SJSA1 (cell line): ENCODE measurements around the gene GPALPP1. TPM values are rescaled to one million over a fixed set of nuclear protein-coding genes. Genes with fewer than 3 reads are reported as not detected.
"Not testable (repeated sequence)": the region's sequence is repeated elsewhere in the genome, so short reads cannot be mapped to it uniquely, and the experiment has no call there.

Source experiments
- DNase-seq, 2 experiments: peaks; one replicate each; pipeline ENCODE4 v3.0.0-alpha.2; 2015 to 2020; ENCODE audit warnings: low spot score in 2 of 2, low read depth in 1 of 2
- H3K27ac ChIP-seq: fragments of 250-450 bp; sonication (Bioruptor Pico); 2 replicates; pipeline ENCODE4 v1.5.1; 2020; ENCODE audit warnings: mild to moderate bottlenecking, moderate library complexity
- H3K27me3 ChIP-seq: fragments of 250-450 bp; sonication (Bioruptor Pico); replicated peaks from 2 replicates; pipeline ENCODE4 v1.5.1; 2020; ENCODE audit warnings: mild to moderate bottlenecking, moderate library complexity
- H3K36me3 ChIP-seq: fragments of 250-450 bp; sonication (Bioruptor Pico); 2 replicates; pipeline ENCODE4 v1.5.1; 2020; ENCODE audit warnings: mild to moderate bottlenecking
- H3K4me1 ChIP-seq: fragments of 250-450 bp; sonication (Bioruptor Pico); replicated peaks from 2 replicates; pipeline ENCODE4 v1.6.1; 2021; ENCODE audit warnings: mild to moderate bottlenecking
- H3K4me3 ChIP-seq: fragments of 250-450 bp; sonication (Bioruptor Pico); 2 replicates; pipeline ENCODE4 v1.5.1; 2020; ENCODE audit warnings: mild to moderate bottlenecking
- H3K9me3 ChIP-seq: fragments of 250-450 bp; sonication (Bioruptor Pico); replicated peaks from 2 replicates; pipeline ENCODE4 v1.5.1; 2020; ENCODE audit warnings: mild to moderate bottlenecking
- total RNA-seq: library from RNA; depleted of rRNA; stranded (reverse); fragments of >200 nt; shearing (Covaris generic); gene quantifications from 2 replicates; pipeline ENCODE4 v1.2.3, GENCODE V29; 2014

The GPALPP1 gene
- total RNA-seq, 1 experiment from 2014 or later = 32.2 TPM

GRCh38 chr13:44974056-44974793, 15.1 kb upstream of the GPALPP1 start:
- Histone ChIP-seq H3K36me3 (peaks cover 37% of the 10 kb centered on the region), H3K9me3 (no peaks in the 10 kb centered on the region), H3K4me1 (peaks cover 4% of the 10 kb centered on the region), H3K27ac (no peak overlapping the region), H3K27me3 (no peaks in the 10 kb centered on the region), H3K4me3 (no peak overlapping the region)
- no peak for DNase-seq

- Histone ChIP-seq H3K4me3 (no peak overlapping the region), H3K4me1 (no peaks in the 10 kb centered on the region), H3K27ac (no peak overlapping the region), H3K9me3 (no peaks in the 10 kb centered on the region), H3K27me3 (no peaks in the 10 kb centered on the region), H3K36me3 (peaks cover 50% of the 10 kb centered on the region)
- no peak for DNase-seq
Observed at GRCh38 chr13:44976196-44976595, 13.1 kb upstream of the GPALPP1 start.

GRCh38 chr13:44976949-44977583, 12.3 kb upstream of the GPALPP1 start:
- H3K4me3 ChIP-seq = no peak overlapping the region
- no peaks in the 10 kb centered on the region for H3K4me1 ChIP-seq
- no peaks in the 10 kb centered on the region for H3K27me3 ChIP-seq
- DNase-seq = no peak
- H3K36me3 ChIP-seq = peaks cover 53% of the 10 kb centered on the region
- no peaks in the 10 kb centered on the region for H3K9me3 ChIP-seq
- no peak overlapping the region for H3K27ac ChIP-seq

GRCh38 chr13:44978328-44978727, 11.0 kb upstream of the GPALPP1 start:
- no peak for DNase-seq

GRCh38 chr13:44989941-44990340, 603 bp downstream of the GPALPP1 start:
- Histone ChIP-seq H3K27me3 (no peaks in the 10 kb centered on the region), H3K4me1 (peaks cover 14% of the 10 kb centered on the region), H3K9me3 (no peaks in the 10 kb centered on the region), H3K4me3 (peak overlapping the region; percentile 81), H3K36me3 (peaks cover 20% of the 10 kb centered on the region), H3K27ac (peak overlapping the region; percentile 84)
- DNase-seq = no peak

More at GRCh38 chr13:44978328-44978727, 11.0 kb upstream of the GPALPP1 start:
- H3K36me3 ChIP-seq = peaks cover 53% of the 10 kb centered on the region
- H3K27ac ChIP-seq = no peak overlapping the region
- H3K9me3 ChIP-seq = no peaks in the 10 kb centered on the region
- H3K4me1 ChIP-seq = no peaks in the 10 kb centered on the region
- no peak overlapping the region for H3K4me3 ChIP-seq
- H3K27me3 ChIP-seq = no peaks in the 10 kb centered on the region

GRCh38 chr13:45003417-45003816, 14.1 kb downstream of the GPALPP1 start:
- Histone ChIP-seq H3K27me3 (no peaks in the 10 kb centered on the region), H3K27ac (no peak overlapping the region), H3K36me3 (peaks cover 37% of the 10 kb centered on the region), H3K9me3 (no peaks in the 10 kb centered on the region), H3K4me3 (no peak overlapping the region), H3K4me1 (no peaks in the 10 kb centered on the region)
- no peak for DNase-seq

GRCh38 chr13:45004096-45004495, 14.8 kb downstream of the GPALPP1 start:
- H3K36me3 ChIP-seq = peaks cover 41% of the 10 kb centered on the region
- H3K27ac ChIP-seq = no peak overlapping the region
- no peaks in the 10 kb centered on the region for H3K9me3 ChIP-seq
- no peaks in the 10 kb centered on the region for H3K27me3 ChIP-seq
- DNase-seq = no peak
- H3K4me1 ChIP-seq = no peaks in the 10 kb centered on the region
- no peak overlapping the region for H3K4me3 ChIP-seq

- no peak for DNase-seq
- no peaks in the 10 kb centered on the region for H3K27me3 ChIP-seq
- H3K27ac ChIP-seq = no peak overlapping the region
- H3K4me3 ChIP-seq = no peak overlapping the region
- H3K4me1 ChIP-seq = no peaks in the 10 kb centered on the region
- H3K9me3 ChIP-seq = no peaks in the 10 kb centered on the region
- peaks cover 49% of the 10 kb centered on the region for H3K36me3 ChIP-seq
Observed at GRCh38 chr13:45007225-45007624, 17.9 kb downstream of the GPALPP1 start.

- Histone ChIP-seq H3K27me3 (no peaks in the 10 kb centered on the region), H3K4me1 (no peaks in the 10 kb centered on the region), H3K4me3 (no peak overlapping the region), H3K36me3 (peaks cover 45% of the 10 kb centered on the region), H3K9me3 (no peaks in the 10 kb centered on the region), H3K27ac (no peak overlapping the region)
- DNase-seq = no peak
Observed at GRCh38 chr13:45007823-45008222, 18.5 kb downstream of the GPALPP1 start.

- DNase-seq = no peak
- no peaks in the 10 kb centered on the region for H3K9me3 ChIP-seq
- H3K36me3 ChIP-seq = peaks cover 51% of the 10 kb centered on the region
- no peak overlapping the region for H3K4me3 ChIP-seq
- no peak overlapping the region for H3K27ac ChIP-seq
- no peaks in the 10 kb centered on the region for H3K4me1 ChIP-seq
- no peaks in the 10 kb centered on the region for H3K27me3 ChIP-seq
Observed at GRCh38 chr13:45011198-45011597, 21.9 kb downstream of the GPALPP1 start.

GRCh38 chr13:45015300-45015699, 26.0 kb downstream of the GPALPP1 start:
- H3K27ac ChIP-seq = no peak overlapping the region
- DNase-seq = no peak
- H3K4me1 ChIP-seq = no peaks in the 10 kb centered on the region
- no peaks in the 10 kb centered on the region for H3K9me3 ChIP-seq
- H3K4me3 ChIP-seq = no peak overlapping the region
- H3K36me3 ChIP-seq = peaks cover 40% of the 10 kb centered on the region
- no peaks in the 10 kb centered on the region for H3K27me3 ChIP-seq

GRCh38 chr13:45016792-45017425, 27.6 kb downstream of the GPALPP1 start:
- Histone ChIP-seq H3K27me3 (no peaks in the 10 kb centered on the region), H3K27ac (no peak overlapping the region), H3K4me3 (no peak overlapping the region), H3K4me1 (no peaks in the 10 kb centered on the region), H3K36me3 (peaks cover 37% of the 10 kb centered on the region), H3K9me3 (no peaks in the 10 kb centered on the region)
- no peak for DNase-seq

- H3K36me3 ChIP-seq = peaks cover 26% of the 10 kb centered on the region
- not testable (repeated sequence) for H3K4me1 ChIP-seq, H3K4me3 ChIP-seq, H3K27me3 ChIP-seq, H3K27ac ChIP-seq, DNase-seq, H3K9me3 ChIP-seq
Observed at GRCh38 chr13:45019981-45020380, 30.6 kb downstream of the GPALPP1 start.

GRCh38 chr13:45021250-45021649, 31.9 kb downstream of the GPALPP1 start:
- no peak overlapping the region for H3K4me3 ChIP-seq
- DNase-seq = no peak
- H3K4me1 ChIP-seq = no peaks in the 10 kb centered on the region
- H3K9me3 ChIP-seq = no peaks in the 10 kb centered on the region
- no peaks in the 10 kb centered on the region for H3K27me3 ChIP-seq
- H3K27ac ChIP-seq = no peak overlapping the region
- peaks cover 21% of the 10 kb centered on the region for H3K36me3 ChIP-seq
